HUES64 (cell line): ENCODE measurements around the gene SLC22A3.
"Not testable (repeated sequence)": the region's sequence is repeated elsewhere in the genome, so short reads cannot be mapped to it uniquely, and the experiment has no call there.

Experiments used
- H3K27ac ChIP-seq: 2 replicates; pipeline ENCODE4 v1.7.0; 2013; ENCODE audit warnings: low read depth, low read length, inconsistent platforms
- H3K27me3 ChIP-seq: 2 replicates; pipeline ENCODE4 v1.6.1; 2013; ENCODE audit warnings: mild to moderate bottlenecking, low read length; ENCODE audit not compliant: insufficient read depth
- H3K36me3 ChIP-seq: 2 replicates; pipeline ENCODE4 v1.6.1; 2013; ENCODE audit warnings: mild to moderate bottlenecking, low read length; ENCODE audit not compliant: insufficient read depth
- H3K4me1 ChIP-seq: 2 replicates; pipeline ENCODE4 v1.6.1; 2013; ENCODE audit warnings: mild to moderate bottlenecking, low read length, moderate library complexity; ENCODE audit not compliant: insufficient read depth
- H3K4me3 ChIP-seq: 2 replicates; pipeline ENCODE4 v1.5.1; 2013; ENCODE audit warnings: mild to moderate bottlenecking, low read length, moderate library complexity
- H3K9ac ChIP-seq: 2 replicates; pipeline ENCODE4 v1.6.1; 2013; ENCODE audit warnings: mild to moderate bottlenecking, low read depth, low read length
- H3K9me3 ChIP-seq: 2 replicates; pipeline ENCODE4 v1.6.1; 2013; ENCODE audit warnings: low read depth, low read length; ENCODE audit not compliant: insufficient read depth
- WGBS: fragments of 150-250, 120-280 bp; methylation state at CpG from one replicate; pipeline ENCODE4 v1.1.7; 2013; ENCODE audit warnings: missing lambda C conversion rate; 5-methylcytosine and 5-hydroxymethylcytosine counted together

The SLC22A3 gene

GRCh38 chr6:160358225-160359119 lies 10.3 kb downstream of the SLC22A3 start:
- no peaks in the 10 kb centered on the region for H3K4me1 ChIP-seq
- H3K4me3 ChIP-seq: no peak overlapping the region
- H3K27me3 ChIP-seq: no peaks in the 10 kb centered on the region
- H3K9me3 ChIP-seq: no peaks in the 10 kb centered on the region
- H3K9ac ChIP-seq: no peak overlapping the region
- no peaks in the 10 kb centered on the region for H3K36me3 ChIP-seq
- WGBS: 92% methylated on average over 9 of the region's 9 CpGs
- H3K27ac ChIP-seq: no peak overlapping the region

GRCh38 chr6:160360955-160361354 lies 12.8 kb downstream of the SLC22A3 start:
- no peaks in the 10 kb centered on the region for H3K27me3 ChIP-seq
- no peaks in the 10 kb centered on the region for H3K36me3 ChIP-seq
- no peaks in the 10 kb centered on the region for H3K9me3 ChIP-seq
- H3K4me3 ChIP-seq: no peak overlapping the region
- no peak overlapping the region for H3K9ac ChIP-seq
- no peaks in the 10 kb centered on the region for H3K4me1 ChIP-seq
- no peak overlapping the region for H3K27ac ChIP-seq

- no peaks in the 10 kb centered on the region for H3K4me1 ChIP-seq
- H3K9ac ChIP-seq: no peak overlapping the region
- H3K27ac ChIP-seq: no peak overlapping the region
- no peaks in the 10 kb centered on the region for H3K36me3 ChIP-seq
- no peaks in the 10 kb centered on the region for H3K27me3 ChIP-seq
- H3K4me3 ChIP-seq: no peak overlapping the region
- 94% methylated on average over 28 of the region's 28 CpGs for WGBS
- no peaks in the 10 kb centered on the region for H3K9me3 ChIP-seq
Observed at GRCh38 chr6:160362556-160362955, 14.4 kb downstream of the SLC22A3 start.

- Histone ChIP-seq H3K4me3 (no peak overlapping the region), H3K36me3 (no peaks in the 10 kb centered on the region), H3K9me3 (no peaks in the 10 kb centered on the region), H3K9ac (no peak overlapping the region), H3K27ac (no peak overlapping the region), H3K4me1 (no peaks in the 10 kb centered on the region), H3K27me3 (no peaks in the 10 kb centered on the region)
- 96% methylated on average over 30 of the region's 30 CpGs for WGBS
Observed at GRCh38 chr6:160363016-160363996, 15.1 kb downstream of the SLC22A3 start.

GRCh38 chr6:160365117-160365516 lies 16.9 kb downstream of the SLC22A3 start:
- Histone ChIP-seq H3K9me3 (no peaks in the 10 kb centered on the region), H3K9ac (no peak overlapping the region), H3K27ac (no peak overlapping the region), H3K27me3 (no peaks in the 10 kb centered on the region), H3K36me3 (no peaks in the 10 kb centered on the region), H3K4me3 (no peak overlapping the region), H3K4me1 (no peaks in the 10 kb centered on the region)

GRCh38 chr6:160367798-160368547 lies 19.8 kb downstream of the SLC22A3 start:
- Histone ChIP-seq H3K9me3 (no peaks in the 10 kb centered on the region), H3K27me3 (no peaks in the 10 kb centered on the region), H3K36me3 (no peaks in the 10 kb centered on the region), H3K9ac (no peak overlapping the region), H3K4me3 (no peak overlapping the region), H3K27ac (no peak overlapping the region), H3K4me1 (no peaks in the 10 kb centered on the region)
- 93% methylated on average over 6 of the region's 6 CpGs for WGBS

GRCh38 chr6:160368670-160369069 lies 20.5 kb downstream of the SLC22A3 start:
- H3K27me3 ChIP-seq: no peaks in the 10 kb centered on the region
- H3K4me3 ChIP-seq: no peak overlapping the region
- no peaks in the 10 kb centered on the region for H3K9me3 ChIP-seq
- no peaks in the 10 kb centered on the region for H3K4me1 ChIP-seq
- WGBS: 92% methylated on average over 4 of the region's 4 CpGs
- no peaks in the 10 kb centered on the region for H3K36me3 ChIP-seq
- no peak overlapping the region for H3K9ac ChIP-seq
- H3K27ac ChIP-seq: no peak overlapping the region

- not testable (repeated sequence) for H3K9me3 ChIP-seq, H3K4me3 ChIP-seq, H3K27me3 ChIP-seq, H3K27ac ChIP-seq, H3K36me3 ChIP-seq, H3K9ac ChIP-seq, H3K4me1 ChIP-seq
- 86% methylated on average over 4 of the region's 4 CpGs for WGBS
Observed at GRCh38 chr6:160373601-160374000, 25.4 kb downstream of the SLC22A3 start.

GRCh38 chr6:160374836-160375560 lies 26.8 kb downstream of the SLC22A3 start:
- H3K27ac ChIP-seq: no peak overlapping the region
- no peak overlapping the region for H3K4me3 ChIP-seq
- no peaks in the 10 kb centered on the region for H3K9me3 ChIP-seq
- no peaks in the 10 kb centered on the region for H3K36me3 ChIP-seq
- no peak overlapping the region for H3K9ac ChIP-seq
- no peaks in the 10 kb centered on the region for H3K27me3 ChIP-seq
- 73% methylated on average over 3 of the region's 3 CpGs for WGBS
- no peaks in the 10 kb centered on the region for H3K4me1 ChIP-seq

- Histone ChIP-seq H3K4me3 (no peak overlapping the region), H3K36me3 (no peaks in the 10 kb centered on the region), H3K9ac (no peak overlapping the region), H3K27ac (no peak overlapping the region), H3K9me3 (no peaks in the 10 kb centered on the region), H3K27me3 (no peaks in the 10 kb centered on the region), H3K4me1 (no peaks in the 10 kb centered on the region)
- 97% methylated on average over 2 of the region's 2 CpGs for WGBS
Observed at GRCh38 chr6:160375561-160375949, 27.4 kb downstream of the SLC22A3 start.
